HG02981 (cell line): ENCODE results near the gene PRM1.

Experiments
- ATAC-seq: cut with Tn5 transposase; IDR thresholded peaks from one replicate; pipeline ENCODE4 v1.9.1; 2021; ENCODE audit warnings: mild to moderate bottlenecking, moderate library complexity; ENCODE audit not compliant: unreplicated experiment

Gene PRM1

DNA sequence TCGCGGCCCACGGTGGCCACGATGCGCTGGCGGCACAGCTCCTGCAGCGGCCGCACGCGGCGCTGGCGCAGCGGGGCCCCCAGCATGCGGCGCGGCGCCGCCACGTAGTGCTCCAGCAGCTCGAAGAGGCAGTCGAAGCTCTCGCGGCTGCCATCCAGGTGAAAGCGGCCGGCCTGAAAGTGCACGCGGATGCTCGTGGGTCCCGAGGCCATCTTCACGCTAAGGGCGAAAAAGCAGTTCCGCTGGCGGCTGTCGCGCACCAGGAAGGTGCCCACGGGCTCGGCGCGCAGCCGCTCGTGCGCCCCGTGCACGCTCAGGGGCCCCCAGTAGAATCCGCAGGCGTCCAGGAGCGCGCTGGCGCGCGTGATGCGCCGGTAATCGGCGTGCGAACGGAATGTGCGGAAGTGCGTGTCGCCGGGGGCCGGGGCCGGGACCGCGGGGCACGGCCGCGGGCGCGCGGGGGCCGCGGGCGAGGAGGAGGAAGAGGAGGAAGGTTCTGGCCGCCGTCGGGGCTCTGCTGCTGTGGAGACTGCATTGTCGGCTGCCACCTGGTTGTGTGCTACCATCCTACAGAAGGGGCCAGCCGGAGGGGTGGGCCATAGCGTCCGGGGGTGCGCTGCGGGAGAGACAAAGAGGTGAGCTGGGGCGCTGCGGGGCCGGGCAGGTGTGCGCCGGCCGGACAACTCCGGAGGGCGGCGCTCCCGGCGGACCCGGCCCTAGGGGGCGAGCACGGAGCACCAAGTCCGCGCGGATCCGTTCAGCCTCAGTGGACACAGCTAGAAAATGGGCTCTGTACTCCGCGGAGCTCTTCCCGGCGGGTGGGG, 26.0 kb downstream of the PRM1 start:
- no peak for ATAC-seq

DNA sequence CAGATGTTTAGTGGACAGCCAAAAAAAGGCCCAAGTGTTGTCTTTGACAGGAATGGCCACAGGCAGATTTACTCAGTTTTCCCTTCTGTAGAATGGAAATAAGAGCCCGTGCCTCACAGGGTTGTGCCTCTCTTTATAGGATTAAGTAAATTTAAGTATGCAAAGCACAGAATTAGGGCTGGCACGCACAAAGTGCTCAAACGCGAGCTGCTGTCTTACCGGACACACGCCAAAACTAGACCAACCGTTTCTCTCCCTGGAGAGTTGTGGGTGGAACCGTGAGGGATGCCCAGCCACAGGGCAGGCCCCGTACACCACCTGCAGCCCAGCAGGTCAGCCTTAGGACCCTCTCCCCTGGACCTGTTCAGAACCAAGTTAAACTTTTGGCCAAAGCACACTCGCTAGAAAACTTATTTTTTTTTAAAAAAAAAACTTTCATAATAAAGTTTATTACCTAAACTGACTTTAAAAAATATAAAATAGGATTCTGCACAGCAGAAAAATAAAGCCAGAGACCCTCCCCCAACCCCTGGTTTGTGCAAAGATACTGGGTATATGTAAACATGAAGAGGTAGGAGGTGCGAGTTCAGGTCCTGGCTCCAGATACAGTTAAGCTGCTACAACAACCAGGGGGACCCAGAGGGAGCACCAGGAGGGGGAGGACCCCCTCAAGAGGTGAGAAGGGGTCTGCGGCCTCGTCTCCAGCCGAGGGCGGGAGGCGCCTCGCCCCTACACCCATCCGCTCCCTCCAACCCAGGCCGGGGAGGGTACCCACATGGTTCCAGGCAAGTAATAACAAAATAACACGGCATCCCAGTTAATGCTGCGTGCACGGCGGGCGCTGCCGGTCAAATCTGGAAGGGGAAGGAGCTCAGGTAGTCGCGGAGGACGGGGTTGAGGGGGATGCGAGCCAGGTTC, 26.9 kb downstream of the PRM1 start:
- no peak for ATAC-seq

DNA sequence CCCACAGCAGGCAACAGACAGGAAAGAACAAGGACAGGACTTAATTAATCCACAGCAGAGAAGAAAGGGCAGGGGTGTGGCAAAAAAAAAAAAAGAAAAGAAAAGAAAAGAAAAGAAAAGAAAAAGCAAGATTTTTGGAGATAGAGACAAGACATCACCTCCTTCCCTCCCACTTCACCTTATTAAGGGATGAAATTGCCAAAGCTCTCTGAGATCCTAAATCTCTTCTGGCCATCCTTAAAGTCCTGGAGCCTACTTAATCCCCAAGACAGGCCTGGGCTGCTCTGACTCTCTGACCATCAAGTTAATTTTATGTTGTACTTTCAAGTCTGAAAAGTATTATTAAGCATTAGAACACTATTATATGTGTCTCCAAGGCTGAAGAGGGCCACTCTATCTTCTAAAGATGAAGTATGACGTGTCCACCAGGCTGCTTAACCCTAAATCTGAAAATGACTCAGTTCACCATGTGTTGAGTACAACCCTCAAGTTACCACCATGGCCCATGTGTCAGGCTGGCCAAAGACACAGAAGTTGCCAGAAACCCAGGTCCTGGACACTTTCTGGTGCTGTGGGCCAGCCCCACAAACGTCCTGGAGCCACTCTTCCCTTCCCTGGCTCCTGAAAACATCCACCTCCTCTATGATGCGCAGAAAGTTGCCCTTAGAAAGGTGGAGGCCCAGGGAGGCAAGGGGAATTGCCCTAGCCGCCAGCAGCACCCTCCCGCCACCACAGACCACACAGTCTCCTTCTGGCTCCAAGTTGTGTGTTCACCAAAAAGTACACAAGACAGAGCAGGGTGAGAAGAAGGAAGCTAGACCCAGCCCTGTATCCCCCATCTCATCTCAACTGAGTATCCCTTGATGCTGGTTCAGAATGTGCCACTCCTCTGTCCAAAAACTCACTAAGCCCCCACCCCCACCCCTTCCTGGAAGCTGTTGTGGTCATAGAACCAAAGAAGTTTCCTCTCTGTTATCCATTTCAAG, 27.8 kb downstream of the PRM1 start:
- ATAC-seq = no peak

DNA sequence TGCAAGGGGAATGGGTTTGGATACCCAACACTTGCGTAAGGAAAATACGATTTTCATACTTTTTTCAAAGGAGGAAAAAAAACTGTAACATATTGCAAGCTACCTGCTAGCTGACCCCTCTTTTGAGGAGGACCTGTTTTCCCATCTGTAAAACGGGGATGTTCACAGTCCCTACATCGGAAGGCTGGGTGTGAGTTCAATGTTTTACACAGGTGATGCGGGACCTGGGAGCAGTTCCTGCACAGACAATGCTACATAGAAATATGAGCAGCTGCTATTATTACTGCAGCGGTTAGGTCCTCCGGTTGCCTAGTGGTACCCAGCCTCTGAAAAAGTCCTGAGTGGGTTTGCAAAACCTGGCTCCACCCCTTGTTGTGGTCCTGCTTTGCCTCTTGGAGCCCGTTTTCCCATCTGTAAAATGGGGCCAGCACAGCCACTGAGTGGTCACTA, 28.6 kb downstream of the PRM1 start:
- no peak for ATAC-seq

DNA sequence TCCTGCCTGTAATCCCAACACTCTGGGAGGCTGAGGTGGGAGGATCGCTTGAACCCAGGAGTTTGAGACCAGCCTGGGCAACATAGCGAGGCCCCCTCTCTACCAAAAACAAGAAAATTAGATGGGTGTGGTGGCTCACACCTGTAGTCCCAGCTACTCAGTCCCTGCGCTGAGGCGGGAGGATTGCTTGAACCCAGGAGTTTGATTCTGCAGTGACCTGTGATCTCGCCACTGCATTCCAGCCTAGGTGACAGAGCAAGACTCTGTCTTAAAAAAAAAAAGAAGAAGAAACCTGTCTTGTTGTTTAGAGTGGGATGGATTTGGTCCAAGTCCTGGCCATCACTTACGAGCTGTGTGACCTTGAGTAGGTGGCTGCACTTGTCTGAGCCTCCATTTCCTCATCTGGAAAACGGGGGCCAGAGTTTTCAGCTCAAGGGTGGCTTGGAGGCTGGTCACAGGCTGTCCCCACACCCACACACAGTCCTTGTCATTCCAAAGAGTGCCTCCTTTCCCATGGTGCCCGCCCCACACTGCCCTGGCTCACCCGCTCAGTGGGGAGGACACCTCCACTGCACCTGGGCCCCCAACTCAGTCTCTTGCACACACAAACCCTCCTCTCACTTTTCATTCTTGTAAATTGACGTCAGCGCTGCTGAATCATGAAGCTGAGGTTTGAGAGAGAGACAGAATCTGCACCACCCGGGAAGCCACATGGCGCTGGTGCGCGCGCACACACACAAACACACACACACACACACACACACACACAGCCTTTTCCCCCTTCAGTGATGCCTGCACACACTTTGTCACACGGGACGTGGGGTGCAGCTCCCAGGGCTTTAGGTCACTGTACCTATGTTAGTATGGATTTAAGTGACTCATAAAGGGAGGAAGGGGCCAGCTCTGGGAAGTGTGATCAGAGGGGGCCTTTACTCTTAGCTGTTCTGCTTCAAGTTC, 29.3 kb downstream of the PRM1 start:
- no peak for ATAC-seq

DNA sequence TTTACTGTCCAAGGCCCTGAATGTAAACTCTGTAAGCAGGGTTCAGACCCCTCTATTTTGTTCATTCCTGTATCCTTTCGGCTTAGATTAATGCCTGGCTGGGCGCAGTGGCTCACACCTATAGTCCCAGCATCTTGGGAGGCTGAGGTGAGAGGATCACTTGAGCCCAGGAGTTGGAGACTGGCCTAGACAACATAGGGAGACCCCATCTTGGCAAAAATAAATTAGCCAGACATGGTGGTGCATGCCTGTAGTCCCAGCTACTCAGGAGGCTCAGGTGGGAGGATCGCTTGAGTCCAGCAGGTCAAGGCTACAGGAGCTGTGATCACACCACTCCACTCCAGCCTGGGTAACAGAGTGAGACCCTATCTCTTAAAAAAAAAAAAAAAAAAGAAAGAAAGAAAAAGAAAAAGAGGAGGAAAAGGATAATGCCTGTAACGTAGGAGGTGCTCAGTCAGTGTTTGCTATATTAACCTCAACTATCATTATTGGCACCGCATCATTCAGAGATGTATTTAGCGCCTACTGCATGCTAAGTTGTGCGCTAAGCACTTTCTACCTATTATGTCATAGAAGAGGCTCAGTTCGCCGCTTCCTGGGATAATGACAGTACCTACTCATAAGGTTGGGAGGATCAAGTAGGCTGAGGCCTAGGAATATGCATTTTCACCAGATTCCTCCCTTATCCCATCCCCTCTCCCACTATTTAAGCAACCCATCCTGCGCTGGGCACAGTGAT, 30.2 kb downstream of the PRM1 start:
- ATAC-seq = no peak

DNA sequence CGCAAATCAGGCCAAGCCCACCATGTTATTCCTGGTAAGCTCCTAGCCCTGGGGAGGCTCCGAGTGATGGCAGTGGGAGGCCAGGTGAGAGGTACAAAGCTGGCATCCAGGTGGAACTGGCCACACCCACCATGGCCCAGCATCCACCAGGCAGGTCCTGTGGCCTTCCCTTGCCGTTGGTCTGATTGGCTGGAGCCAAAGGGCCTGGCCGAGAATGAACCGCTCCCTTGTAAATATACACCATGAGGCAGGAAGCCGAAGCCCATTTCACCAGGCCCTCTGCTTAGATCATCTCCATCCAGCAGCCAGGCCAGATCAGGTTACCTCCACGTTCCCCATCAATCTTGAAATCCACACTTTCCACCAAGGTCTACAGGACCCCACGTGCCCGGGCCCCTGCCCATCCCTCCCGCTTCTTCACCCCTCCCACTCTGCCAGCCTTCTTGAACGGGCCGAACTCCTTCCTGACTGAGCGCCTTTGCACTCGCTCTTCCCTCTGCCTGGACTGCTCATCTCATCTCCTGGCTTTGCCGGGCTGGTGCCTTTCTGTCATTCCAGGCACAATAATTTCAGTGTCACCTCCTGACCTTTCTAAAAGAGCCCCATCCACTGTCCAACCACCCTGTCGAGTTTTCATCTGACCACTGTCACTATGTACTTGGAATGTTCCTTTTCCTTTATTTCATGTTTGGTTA, 30.9 kb downstream of the PRM1 start:
- no peak for ATAC-seq

DNA sequence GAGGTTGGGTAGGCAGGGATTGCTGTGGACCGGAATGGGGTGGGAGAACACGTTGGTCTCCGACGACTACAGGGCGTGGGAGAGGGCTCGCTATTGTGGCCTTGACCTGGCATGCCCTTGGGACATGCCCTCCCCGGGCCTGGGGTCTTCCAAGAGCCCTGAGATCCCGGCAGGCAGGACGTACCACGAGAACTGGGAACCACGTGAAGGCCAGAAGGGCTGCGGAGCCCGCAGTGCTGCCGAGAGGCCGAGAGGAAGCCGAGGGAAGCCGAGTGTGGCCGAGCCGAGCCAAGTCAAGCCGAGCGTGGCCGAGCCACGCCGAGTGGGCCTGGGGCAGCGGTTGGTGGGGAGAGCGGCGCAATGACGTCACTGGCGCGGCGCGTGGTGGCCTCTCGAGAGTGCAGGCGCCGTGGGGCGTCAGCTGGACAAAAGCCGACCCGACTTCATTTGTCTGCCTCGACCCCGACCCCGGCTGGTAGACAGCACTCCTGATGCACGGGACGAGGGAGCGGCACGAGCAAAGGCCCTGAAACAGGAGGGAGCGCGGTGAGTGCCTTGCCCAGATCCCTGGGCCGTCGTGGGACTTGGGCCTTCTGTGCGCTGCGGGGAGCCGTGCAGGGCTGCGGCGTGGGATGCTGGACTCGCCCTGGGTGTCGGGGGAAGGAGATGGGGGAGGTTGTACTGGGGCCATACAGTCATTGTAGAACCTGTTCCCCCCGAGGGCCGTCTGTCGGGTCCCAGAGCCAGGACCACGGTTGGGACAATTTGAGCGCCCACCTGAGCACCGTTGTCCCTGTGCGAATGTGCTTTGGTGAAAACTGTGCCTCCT, 31.7 kb downstream of the PRM1 start:
- ATAC-seq = no peak

DNA sequence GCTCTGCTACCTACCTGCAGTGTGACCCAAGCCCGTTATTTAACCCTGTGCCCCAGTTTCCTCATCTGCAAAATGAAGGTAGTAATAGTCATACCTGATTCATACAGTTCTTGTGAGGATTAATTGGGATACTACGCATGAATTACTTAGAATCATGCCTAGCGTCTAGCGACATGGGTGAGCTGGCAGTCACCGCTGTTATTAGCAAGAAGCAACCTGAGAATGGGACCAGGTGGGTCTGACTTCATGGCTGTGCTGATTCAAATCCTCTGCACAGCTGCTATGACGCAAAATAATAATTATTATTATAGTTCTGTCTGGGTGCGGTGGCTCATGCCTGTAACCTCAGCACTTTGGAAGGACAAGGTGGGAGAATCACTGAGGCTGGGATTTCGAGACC, 33.0 kb downstream of the PRM1 start:
- ATAC-seq = no peak

DNA sequence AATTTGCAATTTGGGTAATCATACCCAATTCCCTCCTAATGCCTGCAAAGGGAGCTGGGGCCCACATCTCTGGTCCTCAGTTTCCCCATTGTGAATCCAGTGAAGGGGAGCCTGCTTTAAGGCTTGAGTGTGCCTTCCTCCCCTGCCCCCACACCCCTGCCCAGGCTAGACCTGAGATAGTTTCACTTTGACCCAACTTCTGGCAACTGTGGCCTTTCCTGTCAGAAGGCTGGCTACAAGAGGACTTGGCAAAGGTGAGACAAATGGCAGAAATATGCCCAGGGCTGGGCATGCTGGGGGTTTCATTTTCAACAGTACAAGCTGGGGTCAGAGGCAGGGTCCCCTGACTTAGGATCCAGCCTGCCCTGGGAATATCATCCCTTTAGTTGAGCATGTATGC, 35.1 kb downstream of the PRM1 start:
- no peak for ATAC-seq

DNA sequence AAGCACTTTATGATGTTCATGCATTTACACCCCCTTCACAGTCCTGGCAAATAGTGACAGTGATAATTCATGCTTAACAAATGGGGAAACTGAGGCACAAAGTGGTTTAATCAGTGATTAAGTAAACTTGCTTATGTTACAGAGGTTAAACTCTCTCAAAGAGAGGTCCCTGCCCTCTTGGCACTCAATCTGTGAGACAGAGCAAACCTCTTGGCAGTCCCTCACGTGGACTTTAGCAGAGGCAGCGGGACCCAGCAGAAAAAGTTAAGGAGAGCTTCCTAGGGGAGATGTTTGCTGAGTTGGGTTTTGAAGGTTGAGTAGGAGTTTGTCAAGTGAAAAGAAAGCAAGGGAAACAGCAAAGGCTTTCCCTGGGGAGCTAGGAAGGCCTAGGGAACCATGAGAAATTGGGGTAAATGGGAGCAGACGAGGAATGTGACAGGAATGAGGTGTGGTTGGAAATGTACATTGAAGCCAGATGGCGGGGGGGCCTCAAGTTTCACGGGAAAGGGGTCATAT, 35.9 kb downstream of the PRM1 start:
- no peak for ATAC-seq

DNA sequence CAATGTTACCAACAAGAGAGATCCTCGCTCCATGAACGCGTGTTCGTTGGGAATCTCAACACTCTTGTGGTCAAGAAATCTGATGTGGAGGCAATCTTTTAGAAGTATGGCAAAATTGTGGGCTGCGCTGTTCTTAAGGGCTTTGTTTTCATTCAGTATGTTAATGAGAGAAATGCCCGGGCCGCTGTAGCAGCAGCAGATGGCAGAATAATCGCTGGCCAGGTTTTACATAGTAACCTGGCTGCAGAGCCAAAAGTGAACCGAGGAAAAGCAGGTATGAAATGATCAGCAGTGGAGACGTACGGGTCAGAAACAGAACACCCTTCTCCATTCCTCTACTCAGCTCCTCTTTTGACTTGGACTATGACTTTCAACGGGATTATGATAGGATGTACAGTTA, 38.5 kb downstream of the PRM1 start:
- no peak for ATAC-seq

DNA sequence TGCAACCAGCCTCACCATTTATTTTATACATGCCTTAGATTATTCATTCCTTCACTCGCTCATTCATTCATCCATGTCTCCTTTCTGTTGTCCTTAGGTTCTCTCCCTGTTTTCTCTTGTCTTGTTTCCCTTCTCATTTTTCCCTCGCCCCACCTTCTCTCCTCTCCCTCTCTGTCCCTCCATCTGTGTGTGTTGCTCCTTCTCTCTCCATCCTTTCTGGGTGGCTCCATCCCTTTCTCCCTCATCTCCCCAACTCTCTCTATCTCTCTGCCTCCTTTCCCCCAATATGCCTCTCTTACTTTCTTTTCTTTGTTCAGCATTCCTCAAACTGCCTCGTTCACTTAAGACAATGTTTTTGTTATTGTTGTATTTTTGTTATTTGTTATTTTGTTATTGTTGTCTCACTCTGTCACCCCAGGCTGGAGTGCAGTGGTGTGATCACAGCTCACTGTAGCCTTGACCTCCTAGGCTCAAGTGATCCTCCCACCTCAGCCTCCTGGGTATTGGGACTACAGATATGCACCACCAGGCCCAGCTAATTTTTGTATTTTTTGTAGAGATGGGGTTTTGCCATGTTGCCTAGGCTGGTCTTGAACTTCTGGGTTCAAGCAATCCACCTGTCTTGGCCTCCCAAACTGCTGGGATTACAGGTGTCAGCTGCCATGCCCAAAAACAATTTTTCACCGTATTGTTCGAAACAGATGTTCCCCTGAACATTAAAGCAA, 39.5 kb downstream of the PRM1 start:
- ATAC-seq = no peak

DNA sequence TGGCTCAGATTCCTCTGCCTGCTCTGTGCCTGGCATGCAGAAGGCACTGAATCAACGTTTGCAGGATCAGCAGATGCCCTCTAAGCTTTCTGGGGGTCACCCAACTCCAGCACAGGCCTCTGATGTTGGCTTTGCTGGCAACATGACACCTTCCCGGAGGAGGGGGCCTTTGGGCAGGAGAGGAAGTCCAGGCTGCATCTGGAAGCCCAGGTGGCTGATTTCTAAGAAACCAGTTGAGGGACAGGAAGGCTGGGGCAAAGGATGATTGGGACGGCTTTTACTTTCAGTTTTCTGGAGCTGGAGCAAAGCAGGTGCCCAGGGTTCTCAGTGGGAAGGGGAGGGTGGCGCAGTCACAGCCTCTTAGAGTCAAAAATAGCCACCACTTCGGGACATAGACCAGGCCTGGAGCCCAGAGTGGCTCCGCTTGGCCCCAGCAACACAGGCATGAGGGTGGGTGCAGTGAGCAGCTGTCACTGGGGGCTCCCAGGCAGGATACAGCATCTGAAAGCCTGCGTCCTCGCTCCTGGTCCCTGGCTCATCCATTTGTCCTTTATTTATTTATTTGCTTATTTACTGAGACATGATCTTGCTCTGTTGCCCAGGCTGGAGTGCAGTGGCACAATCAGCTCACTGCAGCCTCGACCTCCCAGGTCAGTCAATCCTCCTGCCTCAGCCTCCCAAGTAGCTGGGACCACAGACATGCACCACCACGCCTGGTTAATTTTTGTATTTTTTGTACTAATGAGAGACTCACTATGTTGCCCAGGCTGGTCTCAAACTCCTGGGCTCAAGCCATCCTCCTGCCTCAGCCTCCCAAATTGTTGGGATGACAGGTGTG, 40.3 kb downstream of the PRM1 start:
- ATAC-seq = no peak
